KMS-11 (cell line): ENCODE data around the gene GNAQ.

ENCODE experiments used
- H2AFZ ChIP-seq: fragments of 200-600 bp; sonication (generic); 2 replicates; pipeline ENCODE4 v1.6.1; 2016; ENCODE audit warnings: antibody characterized with exemption, mixed run types, low read depth
- H3K27ac ChIP-seq: fragments of 200-600 bp; sonication (generic); 2 replicates; pipeline ENCODE4 v1.6.1; 2016; ENCODE audit warnings: mild to moderate bottlenecking, mixed run types
- H3K27me3 ChIP-seq: fragments of 200-600 bp; sonication (generic); 2 replicates; pipeline ENCODE4 v1.6.1; 2017; ENCODE audit warnings: mild to moderate bottlenecking, low read depth, mixed run types, moderate library complexity; ENCODE audit not compliant: insufficient read depth
- H3K36me3 ChIP-seq: fragments of 200-600 bp; sonication (generic); 2 replicates; pipeline ENCODE4 v1.6.1; 2017; ENCODE audit warnings: mild to moderate bottlenecking, mixed run types; ENCODE audit not compliant: insufficient read depth
- H3K4me1 ChIP-seq: fragments of 200-600 bp; sonication (generic); 2 replicates; pipeline ENCODE4 v1.6.1; 2016; ENCODE audit warnings: mild to moderate bottlenecking, low read depth, mixed run types; ENCODE audit not compliant: poor library complexity, severe bottlenecking
- H3K4me2 ChIP-seq: fragments of 200-600 bp; sonication (generic); 2 replicates; pipeline ENCODE4 v1.7.0; 2016; ENCODE audit warnings: mild to moderate bottlenecking, mixed run types
- H3K4me3 ChIP-seq: fragments of 200-600 bp; sonication (generic); IDR thresholded peaks from 2 replicates; pipeline ENCODE4 v1.6.1; 2017; ENCODE audit warnings: low read depth, low read length, mixed read lengths; ENCODE audit not compliant: insufficient read depth
- H3K79me2 ChIP-seq: fragments of 200-600 bp; sonication (generic); 2 replicates; pipeline ENCODE4 v1.6.1; 2016; ENCODE audit warnings: low read depth, mixed run types; ENCODE audit not compliant: insufficient read depth
- H3K9ac ChIP-seq: fragments of 200-600 bp; sonication (generic); 2 replicates; pipeline ENCODE4 v1.6.1; 2016; ENCODE audit warnings: mild to moderate bottlenecking, mixed run types
- H4K20me1 ChIP-seq: fragments of 200-600 bp; sonication (generic); 2 replicates; pipeline ENCODE4 v1.6.1; 2016; ENCODE audit warnings: mild to moderate bottlenecking, mixed run types; ENCODE audit not compliant: insufficient read depth
- CTCF ChIP-seq: fragments of 200-600 bp; sonication (generic); conservative IDR thresholded peaks from 2 replicates; pipeline ENCODE4 v1.6.1; 2017; ENCODE audit warnings: low read depth, mild to moderate bottlenecking, antibody characterized with exemption, low read length, moderate library complexity, mixed read lengths

The GNAQ gene

GRCh38 chr9:77770340-77770739, 261.3 kb downstream of the GNAQ start:
- no peak for TF ChIP-seq CTCF
- Histone ChIP-seq H3K4me3 (no peak overlapping the region), H3K4me1 (no peaks in the 10 kb centered on the region), H3K27me3 (no peaks in the 10 kb centered on the region), H2AFZ (no peak overlapping the region), H3K4me2 (no peak overlapping the region), H3K9ac (no peak overlapping the region), H3K36me3 (no peaks in the 10 kb centered on the region), H3K27ac (no peak overlapping the region), H4K20me1 (no peaks in the 10 kb centered on the region), H3K79me2 (no peaks in the 10 kb centered on the region)

GRCh38 chr9:77769246-77769645, 262.4 kb downstream of the GNAQ start:
- Histone ChIP-seq H3K4me3 (no peak overlapping the region), H3K79me2 (no peaks in the 10 kb centered on the region), H3K4me1 (no peaks in the 10 kb centered on the region), H3K27ac (no peak overlapping the region), H3K9ac (no peak overlapping the region), H4K20me1 (no peaks in the 10 kb centered on the region), H3K36me3 (no peaks in the 10 kb centered on the region), H3K27me3 (no peaks in the 10 kb centered on the region), H3K4me2 (no peak overlapping the region), H2AFZ (no peak overlapping the region)
- no peak for TF ChIP-seq CTCF

- Histone ChIP-seq H2AFZ (no peak overlapping the region), H3K36me3 (no peaks in the 10 kb centered on the region), H3K79me2 (no peaks in the 10 kb centered on the region), H3K27ac (no peak overlapping the region), H4K20me1 (no peaks in the 10 kb centered on the region), H3K27me3 (no peaks in the 10 kb centered on the region), H3K4me1 (no peaks in the 10 kb centered on the region), H3K4me3 (no peak overlapping the region), H3K4me2 (no peak overlapping the region), H3K9ac (no peak overlapping the region)
- no peak for TF ChIP-seq CTCF
These were observed 265.0 kb downstream of the GNAQ start for GRCh38 chr9:77766587-77766986.

- no peaks in the 10 kb centered on the region for H3K27me3 ChIP-seq
- H3K4me1 ChIP-seq, result no peaks in the 10 kb centered on the region
- no peak overlapping the region for H3K27ac ChIP-seq
- H3K4me2 ChIP-seq, result no peak overlapping the region
- H3K9ac ChIP-seq, result no peak overlapping the region
- H3K79me2 ChIP-seq, result no peaks in the 10 kb centered on the region
- no peaks in the 10 kb centered on the region for H4K20me1 ChIP-seq
- H2AFZ ChIP-seq, result no peak overlapping the region
- no peaks in the 10 kb centered on the region for H3K36me3 ChIP-seq
- no peak overlapping the region for H3K4me3 ChIP-seq
- TF ChIP-seq CTCF, result no peak
These were observed 265.8 kb downstream of the GNAQ start for GRCh38 chr9:77765781-77766259.
